ENCODE measurements around the gene MRPL36.

- TF ChIP-seq CTCF (IDR thresholded peaks at IDR 0.05 in 4 of 5, conservative IDR thresholded peaks at IDR 0.05 in 1 of 5) = no peak
- TF ChIP-seq POLR2A (IDR thresholded peaks at IDR 0.05) = no peak
Observed at GRCh38 chr5:1769017-1769640, 30.5 kb downstream of the MRPL36 start.
